Measurements from ENCODE around the gene CHRDL1.

GRCh38 chrX:110684653-110685052 lies 111.0 kb downstream of the CHRDL1 start:
- TF ChIP-seq CTCF (IDR thresholded peaks at IDR 0.05) (no peak), ZNF138 (CRISPR knock-in tag; conservative IDR thresholded peaks at IDR 0.05) (no peak)

Measured in WTC11 (cell line).